ENCODE results near the gene LY6G5C.

LY6G5C gene

GRCh38 chr6:31626952-31627351 lies 53.9 kb downstream of the LY6G5C start:
- H3K27ac ChIP-seq, result no peak overlapping the region
- TF ChIP-seq CTCF (IDR thresholded peaks at IDR 0.05) (no peak), ZFX (IDR thresholded peaks at IDR 0.05; ENCODE audit: borderline replicate concordance) (no peak)
